Activated CD4-positive, CD25-positive, alpha-beta regulatory T cell treated with anti-CD3 and anti-CD28 coated beads, Interleukin-2, amount 50 U/mL, for 72 hours (primary cell): ENCODE data around the gene FYCO1.

Experiments
- DNase-seq: peaks from one replicate; pipeline ENCODE4 v3.0.0; 2021

Gene FYCO1

DNA sequence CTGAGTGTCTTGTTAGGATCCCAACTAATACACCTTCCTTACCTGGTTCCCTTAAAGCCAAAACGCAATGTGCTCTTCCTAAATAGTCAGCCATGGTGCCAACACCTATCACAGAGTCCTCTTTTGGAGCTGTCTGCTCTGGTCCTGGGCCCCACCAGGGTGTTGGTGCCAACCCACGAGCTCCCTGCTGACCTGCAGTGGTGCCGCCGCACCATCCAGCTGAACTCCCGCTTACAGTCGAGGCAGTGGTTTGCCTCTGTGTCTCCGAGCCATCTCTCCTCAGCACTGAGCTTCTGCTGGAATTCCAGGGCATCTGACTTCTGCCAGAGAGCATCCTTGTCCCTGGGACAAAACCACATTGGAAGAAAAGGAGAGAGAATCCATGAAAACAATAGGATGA, 36.4 kb downstream of the FYCO1 start:
- peak; percentile 8 for DNase-seq

- peak; percentile 19 for DNase-seq
These were observed 37.3 kb downstream of the FYCO1 start for GRCh38 chr3:45958321-45958791.

- DNase-seq = peak; percentile 7
These were observed 38.0 kb downstream of the FYCO1 start for GRCh38 chr3:45957586-45957985.

GRCh38 chr3:45955706-45956105, 39.9 kb downstream of the FYCO1 start:
- DNase-seq = no peak

- DNase-seq = no peak
These were observed 40.5 kb downstream of the FYCO1 start for GRCh38 chr3:45955017-45955647.

DNA sequence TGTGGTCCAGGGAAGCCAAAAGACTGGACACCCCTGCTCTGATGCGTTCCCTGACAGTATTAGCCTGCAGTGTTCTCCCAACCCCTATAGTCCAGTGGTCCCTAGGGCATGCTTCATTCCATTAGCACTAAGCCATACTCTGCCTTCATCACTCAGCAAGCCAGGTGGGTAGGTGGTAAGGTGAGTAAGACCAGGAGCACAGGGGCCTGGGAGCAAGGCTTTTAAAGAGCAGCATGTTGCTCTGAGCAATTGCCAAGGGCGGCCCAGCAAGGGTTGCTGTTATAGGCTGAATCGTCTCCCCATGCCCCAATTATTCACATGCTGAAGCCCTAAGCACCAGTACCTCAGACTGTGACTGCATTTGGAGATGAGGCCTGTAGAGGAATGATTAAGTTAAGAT, 41.3 kb downstream of the FYCO1 start:
- DNase-seq = no peak

GRCh38 chr3:45953536-45953935, 42.1 kb downstream of the FYCO1 start:
- no peak for DNase-seq

- no peak for DNase-seq
These were observed 43.2 kb downstream of the FYCO1 start for GRCh38 chr3:45952456-45952855.

- DNase-seq = no peak
These were observed 43.7 kb downstream of the FYCO1 start for GRCh38 chr3:45951946-45952345.

DNA sequence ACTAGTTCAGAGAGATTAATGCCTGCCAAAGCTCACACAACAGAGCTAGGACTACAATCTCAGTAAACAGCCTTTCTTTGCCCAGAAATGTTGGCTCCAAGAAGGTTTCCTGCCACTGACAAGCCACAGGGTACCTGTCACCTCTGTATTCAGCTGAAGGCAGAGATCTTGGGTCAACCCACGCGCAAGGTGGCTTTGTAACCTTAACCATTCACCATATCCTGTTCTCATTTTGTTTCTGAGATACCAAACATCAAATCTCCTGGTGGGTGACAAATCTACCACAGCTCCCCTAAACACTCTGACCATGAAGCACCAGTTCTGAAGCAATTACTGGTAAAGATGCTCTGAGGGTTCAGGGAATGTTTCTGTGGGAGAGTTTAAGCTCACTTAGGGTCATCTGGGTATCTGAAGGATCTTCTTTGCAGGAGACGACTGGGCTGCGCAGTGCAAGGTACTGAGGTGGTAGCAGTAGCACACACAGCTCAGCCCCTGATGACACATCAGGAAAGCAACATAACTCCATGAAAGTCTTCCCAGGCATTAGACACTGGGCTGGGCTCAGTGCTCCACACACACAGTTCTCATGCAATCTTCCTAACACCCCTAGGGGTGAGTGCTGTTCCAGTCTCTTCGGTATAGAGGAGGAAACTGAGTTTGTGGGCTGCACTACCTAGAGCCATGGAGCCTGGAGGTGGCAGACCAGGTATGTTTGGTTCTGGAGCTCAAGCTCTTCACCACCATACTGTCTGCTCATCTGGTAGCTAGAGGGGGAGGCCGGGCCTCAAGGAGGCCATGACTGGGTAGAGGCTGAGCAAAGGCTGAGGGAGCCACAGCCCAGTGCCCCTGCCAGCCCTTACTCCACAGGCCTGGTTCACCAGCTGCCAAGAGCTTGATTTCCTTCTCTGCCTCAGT, 44.7 kb downstream of the FYCO1 start:
- no peak for DNase-seq

DNA sequence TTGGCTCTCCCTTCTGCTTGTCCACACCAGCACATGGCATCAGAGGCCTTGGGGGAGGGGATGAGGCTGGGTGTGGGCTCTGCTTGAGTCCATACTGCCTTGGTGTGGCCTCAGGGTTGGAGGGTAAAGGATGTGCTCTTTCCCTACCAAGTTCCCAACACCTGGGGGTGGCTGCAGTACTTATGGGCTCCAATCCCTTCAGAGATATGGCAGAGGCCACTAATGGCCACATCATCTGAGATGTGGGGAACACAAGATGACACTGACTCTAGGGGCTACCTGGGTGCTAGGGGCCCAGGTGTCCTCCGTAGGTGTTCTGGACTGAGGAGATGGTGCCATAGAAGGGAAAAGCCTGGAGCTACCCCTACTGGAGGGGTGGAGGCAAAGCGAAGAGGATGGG, 45.5 kb downstream of the FYCO1 start:
- DNase-seq = no peak

GRCh38 chr3:45949432-45949831, 46.2 kb downstream of the FYCO1 start:
- DNase-seq = no peak

DNA sequence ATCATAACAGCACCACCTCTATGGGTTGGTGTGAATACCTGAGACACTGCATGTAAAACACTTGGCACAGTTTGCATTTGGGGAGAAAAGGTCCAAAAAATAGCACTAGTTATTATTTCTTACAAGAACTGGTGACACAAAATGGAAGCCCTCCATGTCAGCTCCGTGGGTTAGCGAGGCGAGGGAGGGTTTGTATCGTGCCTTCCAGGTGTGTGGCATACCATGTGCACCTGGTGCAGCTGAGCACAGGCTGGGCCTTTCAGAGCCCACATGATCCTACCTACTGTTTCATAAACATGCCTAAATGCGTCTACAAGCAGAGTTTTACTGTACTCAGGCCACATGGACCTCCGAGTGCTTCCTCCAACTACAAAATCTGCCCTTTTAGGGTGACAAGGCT, 46.7 kb downstream of the FYCO1 start:
- DNase-seq = no peak

DNA sequence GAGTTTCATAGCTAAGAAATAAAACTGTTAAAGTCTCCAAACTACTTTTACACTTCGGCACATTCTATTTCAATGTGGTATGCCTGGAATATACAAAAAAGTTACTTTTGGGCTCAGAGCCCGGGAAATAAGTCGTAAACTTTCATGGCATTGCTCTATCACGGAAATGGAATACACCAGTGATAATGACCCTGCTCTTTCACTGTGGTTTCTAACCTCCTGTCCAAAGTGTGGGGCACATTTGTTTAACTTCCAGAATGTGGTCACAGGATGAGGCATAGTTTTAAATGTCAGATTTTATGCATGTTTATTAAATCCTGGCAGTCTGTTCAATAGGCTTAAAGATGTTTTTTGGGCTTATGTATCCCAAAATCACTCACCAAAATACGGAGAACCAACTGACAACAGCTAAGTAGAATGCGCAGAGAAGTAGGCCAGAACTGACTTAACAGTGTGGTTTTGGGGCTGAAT, 47.3 kb downstream of the FYCO1 start:
- DNase-seq = no peak

- DNase-seq = peak; percentile 7
These were observed 48.3 kb downstream of the FYCO1 start for GRCh38 chr3:45947361-45947760.

GRCh38 chr3:45946875-45947274, 48.7 kb downstream of the FYCO1 start:
- peak; percentile 18 for DNase-seq

- no peak for DNase-seq
These were observed 49.3 kb downstream of the FYCO1 start for GRCh38 chr3:45946307-45946706.

- peak; percentile 24 for DNase-seq
These were observed 50.6 kb downstream of the FYCO1 start for GRCh38 chr3:45944830-45945620.

GRCh38 chr3:45943207-45943846, 52.3 kb downstream of the FYCO1 start, which contains the start of gene CXCR6:
TSS of gene CXCR6 (plus strand) at chr3:45943464. CDS start at chr3:45946482, 3,018 bp downstream.
- DNase-seq = no peak

DNA sequence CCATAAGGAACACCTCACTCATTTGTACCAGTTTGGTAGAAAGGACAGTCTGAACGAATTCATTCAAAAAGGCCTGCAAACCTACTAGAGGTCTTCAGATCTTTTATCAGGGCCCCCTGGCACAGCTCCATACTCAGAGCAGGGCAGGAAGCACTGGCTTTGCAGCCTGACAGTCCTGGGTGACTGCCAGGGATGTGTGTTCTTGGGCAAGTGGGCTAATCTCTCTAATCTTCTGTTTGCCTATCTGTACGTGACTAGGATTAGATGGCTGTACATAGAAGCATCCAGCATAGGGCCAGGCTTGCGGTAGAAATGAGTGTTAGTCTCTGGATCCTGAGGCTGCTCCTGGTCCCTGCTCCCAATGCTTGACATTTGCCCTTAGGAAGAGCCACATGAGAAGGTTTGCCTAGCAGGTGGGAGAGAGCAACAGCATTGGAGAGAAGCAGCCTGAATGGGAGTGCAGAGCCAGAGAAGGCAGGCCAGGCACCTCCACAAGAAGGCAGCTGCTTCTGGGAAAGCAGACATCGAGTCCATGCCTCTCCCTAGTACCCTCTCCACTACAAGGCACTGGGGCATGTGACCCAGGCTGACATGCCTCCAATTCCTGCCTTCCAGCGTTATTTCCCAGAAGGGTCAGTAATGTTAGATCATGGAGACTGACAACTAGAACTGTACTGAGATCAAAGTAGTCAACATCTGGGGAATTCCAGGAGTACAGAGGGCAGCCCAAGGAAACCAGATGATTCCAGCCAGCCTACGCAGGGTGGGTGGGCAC, 53.4 kb downstream of the FYCO1 start:
- no peak for DNase-seq

DNA sequence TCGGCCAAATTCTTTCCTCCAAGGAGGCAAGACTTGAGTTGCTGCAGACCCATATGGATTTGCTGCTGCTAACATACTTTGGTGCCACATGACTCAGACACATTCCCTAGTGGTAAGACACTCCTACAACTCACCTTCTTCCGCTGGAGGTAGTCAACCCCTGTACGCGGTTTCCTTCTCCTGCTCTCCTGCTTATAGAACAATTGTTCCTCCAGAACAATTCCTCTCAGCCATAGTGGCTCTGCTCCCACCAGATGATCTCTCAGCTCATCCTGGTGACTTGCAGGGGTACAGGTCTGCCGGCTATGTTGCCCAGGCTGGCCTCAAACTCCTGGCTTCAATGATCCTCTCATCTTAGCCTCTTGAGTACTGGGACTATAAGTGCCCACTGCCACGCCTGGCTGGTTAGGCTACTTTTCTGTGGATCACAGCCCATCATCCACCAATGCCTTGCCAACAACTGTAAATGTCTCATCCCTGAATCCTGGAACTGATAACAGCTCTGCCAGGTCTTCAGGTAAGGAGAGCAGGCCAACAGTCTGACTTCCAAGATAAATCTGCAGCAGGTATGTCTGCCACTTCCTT, 54.8 kb downstream of the FYCO1 start:
- DNase-seq = no peak
